IPS DF 4.7 (cell line): Measurements from ENCODE around the gene ZSWIM7.
A peak's percentile ranks its signal among the peaks of the same experiment; 100 is the strongest.
"Not testable (repeated sequence)": the region's sequence is repeated elsewhere in the genome, so short reads cannot be mapped to it uniquely, and the experiment has no call there.

Experiments
- DNase-seq: peaks from one replicate; pipeline ENCODE4 v3.0.0-alpha.2; 2013; ENCODE audit warnings: low spot score; ENCODE audit errors: extremely low read depth

ZSWIM7 gene

DNA sequence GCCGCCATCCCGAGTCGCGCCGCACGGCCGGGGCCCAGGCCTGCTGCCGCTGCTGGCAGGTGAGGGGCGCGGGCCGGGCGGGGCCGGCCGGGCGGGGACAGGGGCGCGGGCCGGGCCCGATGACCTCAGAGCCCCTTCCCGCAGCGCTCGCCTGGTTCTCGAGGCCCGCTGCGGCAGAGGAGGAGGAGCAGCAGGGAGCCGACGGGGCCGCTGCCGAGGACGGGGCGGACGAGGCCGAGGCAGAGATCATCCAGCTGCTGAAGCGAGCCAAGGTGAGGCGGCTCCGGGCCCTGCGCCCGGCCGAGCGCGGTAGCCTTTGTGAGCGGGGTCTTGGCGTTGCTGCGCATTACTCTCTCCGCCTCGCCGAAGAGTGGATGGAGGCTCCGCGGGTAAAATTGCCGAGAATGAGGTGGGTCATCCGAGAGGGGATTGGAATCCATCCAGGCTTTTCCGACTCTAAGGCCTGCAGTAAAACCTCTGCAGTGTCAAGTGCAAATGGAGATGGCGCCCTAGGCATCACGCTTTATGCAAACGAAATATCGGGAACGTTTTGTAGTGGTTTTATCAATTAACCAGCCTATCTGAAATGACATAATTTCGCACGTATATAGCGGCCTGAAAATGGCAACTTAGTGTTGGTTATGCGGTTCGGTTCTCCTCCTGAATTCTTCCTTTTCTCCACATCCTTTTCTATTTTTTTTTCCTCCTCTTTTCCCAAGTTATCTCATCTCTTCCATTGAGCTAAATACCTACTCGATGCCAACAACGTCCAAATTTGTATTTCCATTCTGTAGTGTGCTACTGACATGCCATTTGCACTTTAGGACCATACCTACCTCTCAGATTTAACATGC, 697 bp upstream of the ZSWIM7 start:
- DNase-seq: no peak

DNA sequence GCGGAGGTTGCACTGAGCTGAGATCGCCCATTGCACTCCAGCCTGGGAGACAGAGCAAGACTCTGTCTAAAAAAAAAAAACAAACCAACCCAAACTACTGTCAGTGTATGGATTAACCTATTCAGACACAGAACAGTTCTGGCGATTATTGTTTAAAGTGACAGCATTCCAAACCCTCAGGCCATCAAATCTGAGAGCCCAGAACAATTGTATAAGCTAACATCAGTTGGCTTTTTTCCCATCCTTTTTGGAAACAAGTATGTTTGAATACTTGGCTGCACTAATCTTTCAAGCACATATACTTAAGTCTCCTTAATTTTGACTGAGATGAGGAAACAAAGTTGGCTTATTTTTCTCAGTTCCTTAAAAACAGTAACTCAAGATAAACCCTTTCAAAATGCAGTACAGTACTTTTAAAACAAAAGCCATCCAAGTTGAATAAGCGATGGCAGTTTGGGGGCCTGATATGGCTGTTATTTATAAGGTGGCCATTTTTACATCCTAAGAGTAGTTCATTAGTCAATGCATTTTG, 1.4 kb downstream of the ZSWIM7 start:
- DNase-seq: no peak

GRCh38 chr17:15996322-15996721, 3.2 kb downstream of the ZSWIM7 start:
- DNase-seq: no peak

DNA sequence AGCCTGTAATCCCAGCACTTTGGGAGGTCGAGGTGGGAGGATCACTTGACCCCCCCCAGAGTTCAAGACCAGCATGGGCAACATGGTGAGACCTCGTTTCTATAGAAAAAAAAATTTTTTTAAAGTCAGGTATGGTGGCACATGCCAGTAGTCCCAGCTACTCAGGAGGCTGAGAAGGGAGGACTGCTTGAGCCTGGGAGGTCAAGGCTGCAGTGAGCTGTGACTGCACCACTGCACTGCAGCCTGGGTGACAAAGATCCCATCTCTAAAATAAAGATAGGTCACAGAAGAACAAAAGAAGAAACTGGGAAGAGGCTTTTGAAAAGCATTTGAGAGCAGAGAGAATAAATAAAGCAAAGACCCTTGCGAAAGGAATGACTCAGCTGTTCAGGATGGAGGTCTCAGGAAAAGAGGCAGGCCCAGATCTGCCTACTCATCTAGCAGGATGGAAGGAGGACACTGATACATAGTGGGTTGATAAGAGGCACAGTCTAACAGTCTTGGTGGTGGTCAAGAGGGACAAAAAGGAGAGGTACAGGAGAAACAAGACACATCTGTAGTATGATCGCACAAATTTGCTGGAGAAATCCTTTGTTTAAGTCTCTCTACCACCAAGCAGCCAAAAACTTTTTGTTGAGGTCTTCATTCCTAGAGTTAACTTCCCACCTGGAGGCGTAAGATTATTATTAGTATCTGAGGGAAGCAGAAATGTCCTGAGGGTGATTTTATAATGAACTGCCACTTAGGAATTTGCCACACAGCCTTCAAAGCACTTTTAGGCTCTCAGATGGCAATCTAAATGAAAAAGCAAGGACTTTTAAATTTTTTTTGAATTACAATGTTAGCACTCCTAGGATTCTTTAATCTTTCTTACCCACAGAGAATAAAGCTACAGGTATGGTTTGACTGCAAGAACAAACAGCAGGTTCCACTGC, 17.6 kb downstream of the ZSWIM7 start:
- DNase-seq: no peak

DNA sequence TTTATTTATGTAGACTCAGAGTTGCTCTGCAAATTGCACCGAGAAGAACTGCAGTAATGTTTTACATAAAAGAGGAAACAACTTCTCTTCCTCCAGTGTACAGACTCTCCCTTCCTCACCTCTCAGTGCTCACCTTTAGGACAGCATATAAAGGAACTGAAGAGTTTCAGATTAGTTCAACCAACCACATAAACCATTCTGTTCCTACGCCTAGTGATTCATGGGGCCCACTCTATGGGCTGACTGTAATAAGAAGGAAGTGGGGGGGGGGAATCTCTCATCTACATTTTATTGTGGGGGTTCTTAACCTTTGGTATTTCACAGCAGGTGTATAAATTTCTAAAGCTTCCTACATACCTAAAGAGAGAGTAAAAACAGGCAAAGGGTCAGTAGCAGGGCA, 18.3 kb downstream of the ZSWIM7 start:
- no peak for DNase-seq

- not testable (repeated sequence) for DNase-seq
These were observed 20.5 kb downstream of the ZSWIM7 start for GRCh38 chr17:15979013-15979412.

DNA sequence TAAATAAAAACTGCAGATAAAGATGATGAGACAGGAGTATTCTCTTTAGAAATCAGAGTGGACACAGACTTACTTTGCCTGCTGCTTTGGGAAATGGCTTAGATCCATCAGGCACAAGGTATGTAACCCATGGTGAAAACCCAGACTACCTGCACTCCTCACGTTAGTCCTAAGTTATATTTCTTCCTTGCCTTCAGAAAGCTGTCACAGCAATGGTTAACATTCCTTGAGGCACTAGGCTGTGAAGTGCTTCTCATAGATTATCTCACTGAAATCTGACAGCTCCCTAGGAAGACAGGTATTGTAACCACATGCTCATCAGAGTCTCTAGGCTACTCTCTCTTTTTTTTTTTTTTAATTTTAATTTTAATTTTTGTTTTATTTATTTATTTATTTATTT, 20.9 kb downstream of the ZSWIM7 start:
- no peak for DNase-seq

GRCh38 chr17:15977894-15978293, 21.6 kb downstream of the ZSWIM7 start:
- no peak for DNase-seq

GRCh38 chr17:15973834-15974233, 25.7 kb downstream of the ZSWIM7 start:
- DNase-seq: no peak

GRCh38 chr17:15973016-15973415, 26.5 kb downstream of the ZSWIM7 start:
- no peak for DNase-seq

- DNase-seq: no peak
These were observed 27.0 kb downstream of the ZSWIM7 start for GRCh38 chr17:15972497-15972951.

DNA sequence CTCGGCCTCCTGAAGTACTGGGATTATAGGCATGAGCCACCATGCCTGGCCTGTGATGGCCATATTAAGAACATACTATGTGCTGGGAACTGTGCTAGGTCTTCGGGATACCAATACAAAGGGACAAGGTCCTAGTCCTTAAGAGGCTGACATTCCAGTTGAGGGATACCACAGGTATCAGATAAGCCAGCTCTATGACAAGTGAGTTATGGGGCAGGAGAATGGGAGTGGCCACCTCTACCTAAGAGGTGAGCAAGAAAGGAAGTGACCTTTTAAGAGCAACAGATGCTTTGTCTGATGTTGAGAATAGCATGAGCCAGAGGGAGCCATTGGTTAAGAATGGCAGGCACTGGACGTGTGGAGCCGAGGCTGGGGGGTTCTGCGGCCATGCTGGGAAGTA, 27.6 kb downstream of the ZSWIM7 start:
- no peak for DNase-seq

GRCh38 chr17:15971098-15971678, 28.3 kb downstream of the ZSWIM7 start:
- no peak for DNase-seq

GRCh38 chr17:15970500-15970899, 29.0 kb downstream of the ZSWIM7 start:
- DNase-seq: no peak

GRCh38 chr17:15969463-15969862, 30.0 kb downstream of the ZSWIM7 start:
- DNase-seq: no peak

GRCh38 chr17:15967706-15968399, 31.7 kb downstream of the ZSWIM7 start:
- no peak for DNase-seq

GRCh38 chr17:15966879-15967248, 32.6 kb downstream of the ZSWIM7 start:
- DNase-seq: no peak

GRCh38 chr17:15966183-15966878, 33.2 kb downstream of the ZSWIM7 start:
- DNase-seq: peak; percentile 79

DNA sequence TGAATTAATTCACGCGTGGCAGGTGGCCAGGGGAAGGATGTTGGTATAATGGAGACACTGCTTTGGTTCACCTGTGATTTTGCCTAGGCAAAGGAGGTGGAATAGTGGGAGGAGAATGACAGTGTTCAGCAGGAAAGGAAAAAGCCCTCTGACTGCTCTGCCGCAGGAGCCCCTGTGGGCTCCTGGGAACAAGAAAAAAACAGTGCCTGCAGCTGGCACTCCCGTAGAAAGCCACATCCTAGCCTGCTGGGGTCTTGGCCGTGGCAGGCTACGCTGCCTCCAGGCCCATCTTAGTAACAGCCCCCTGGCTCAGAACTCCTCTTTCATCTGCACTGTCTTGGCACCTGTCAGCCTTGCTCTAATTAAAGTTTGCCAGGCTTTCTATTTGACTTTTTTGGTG, 34.0 kb downstream of the ZSWIM7 start:
- DNase-seq: no peak

DNA sequence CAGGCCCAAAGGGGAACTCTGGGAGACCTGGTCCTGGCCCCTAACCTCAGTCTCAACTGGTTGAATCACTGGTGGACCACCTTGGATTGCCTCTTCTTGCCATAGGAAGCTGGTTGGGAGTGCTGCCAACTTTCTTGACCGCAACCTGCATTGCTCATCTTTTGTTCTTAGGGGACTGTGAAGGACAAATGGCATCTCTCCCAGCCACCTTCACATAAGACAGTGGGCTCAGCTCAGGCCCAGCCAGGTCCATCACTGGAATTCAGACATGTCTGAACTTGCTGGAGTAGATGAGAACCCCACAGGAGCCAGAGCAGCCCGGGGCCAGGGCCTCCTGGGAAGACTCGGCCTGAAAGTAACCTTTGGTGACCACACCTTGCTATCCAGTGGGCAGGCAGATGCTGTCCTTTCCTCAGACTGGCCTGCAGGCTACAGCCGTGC, 35.8 kb downstream of the ZSWIM7 start:
- no peak for DNase-seq
